ENCODE results near the gene OCIAD1. TPM values are rescaled to one million over a fixed set of nuclear protein-coding genes. Genes with fewer than 3 reads are reported as not detected.

Gene OCIAD1
- total and polyA plus RNA-seq, 4 donors: 52.4 to 114 (median 82.6) TPM

DNA sequence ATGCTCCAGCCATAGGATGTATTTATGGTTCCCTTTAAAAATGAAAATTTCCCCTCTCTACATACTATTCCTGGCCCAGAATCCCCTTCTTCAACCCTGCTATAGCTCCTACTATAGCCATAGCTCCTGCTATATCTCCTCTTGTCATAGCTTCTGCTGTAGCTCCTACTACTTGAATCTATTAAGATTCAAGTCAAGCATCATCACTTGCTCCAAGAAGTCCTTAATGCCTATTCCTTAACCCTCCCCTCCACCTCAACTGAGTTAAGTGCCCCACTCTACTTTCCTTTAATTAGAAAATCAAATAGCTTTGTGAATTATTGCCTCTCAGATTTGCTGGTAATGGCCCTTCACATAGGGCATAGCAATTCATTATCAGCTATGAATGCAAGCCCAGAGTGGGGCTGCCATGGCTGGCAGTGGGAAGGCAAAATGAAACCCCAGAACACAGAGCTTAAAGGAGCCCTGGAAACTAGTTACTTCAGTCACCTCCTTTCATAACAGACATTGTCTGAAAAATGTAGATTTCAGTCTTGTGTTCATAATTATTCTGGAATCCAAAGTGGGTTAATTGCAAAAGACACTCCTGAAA is 60.2 kb downstream of the OCIAD1 start:
- TF ChIP-seq JUND (IDR thresholded peaks at IDR 0.05) (no peak), SP1 (IDR thresholded peaks at IDR 0.05) (no peak), ATF3 (IDR thresholded peaks at IDR 0.05) (no peak), FOXA2 (IDR thresholded peaks at IDR 0.05) (no peak), EGR1 (IDR thresholded peaks at IDR 0.05; ENCODE audit: low read depth in 2 of 2) (no peak), TAF1 (conservative IDR thresholded peaks at IDR 0.05) (no peak), GABPA (IDR thresholded peaks at IDR 0.05 in 1 of 2, conservative IDR thresholded peaks at IDR 0.05 in 1 of 2) (no peak), RXRA (IDR thresholded peaks at IDR 0.05) (no peak), NR2F2 (IDR thresholded peaks at IDR 0.05) (no peak), ZBTB33 (IDR thresholded peaks at IDR 0.05) (no peak), HNF4A (conservative IDR thresholded peaks at IDR 0.05) (no peak), RAD21 (IDR thresholded peaks at IDR 0.05) (no peak), FOXA1 (IDR thresholded peaks at IDR 0.05) (no peak), HNF4G (IDR thresholded peaks at IDR 0.05) (no peak), YY1 (IDR thresholded peaks at IDR 0.05) (no peak)
- TF ChIP-seq, protein P1, sequence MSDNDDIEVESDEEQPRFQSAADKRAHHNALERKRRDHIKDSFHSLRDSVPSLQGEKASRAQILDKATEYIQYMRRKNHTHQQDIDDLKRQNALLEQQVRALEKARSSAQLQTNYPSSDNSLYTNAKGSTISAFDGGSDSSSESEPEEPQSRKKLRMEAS (IDR thresholded peaks at IDR 0.05): no peak
- TF ChIP-seq, protein P2, sequence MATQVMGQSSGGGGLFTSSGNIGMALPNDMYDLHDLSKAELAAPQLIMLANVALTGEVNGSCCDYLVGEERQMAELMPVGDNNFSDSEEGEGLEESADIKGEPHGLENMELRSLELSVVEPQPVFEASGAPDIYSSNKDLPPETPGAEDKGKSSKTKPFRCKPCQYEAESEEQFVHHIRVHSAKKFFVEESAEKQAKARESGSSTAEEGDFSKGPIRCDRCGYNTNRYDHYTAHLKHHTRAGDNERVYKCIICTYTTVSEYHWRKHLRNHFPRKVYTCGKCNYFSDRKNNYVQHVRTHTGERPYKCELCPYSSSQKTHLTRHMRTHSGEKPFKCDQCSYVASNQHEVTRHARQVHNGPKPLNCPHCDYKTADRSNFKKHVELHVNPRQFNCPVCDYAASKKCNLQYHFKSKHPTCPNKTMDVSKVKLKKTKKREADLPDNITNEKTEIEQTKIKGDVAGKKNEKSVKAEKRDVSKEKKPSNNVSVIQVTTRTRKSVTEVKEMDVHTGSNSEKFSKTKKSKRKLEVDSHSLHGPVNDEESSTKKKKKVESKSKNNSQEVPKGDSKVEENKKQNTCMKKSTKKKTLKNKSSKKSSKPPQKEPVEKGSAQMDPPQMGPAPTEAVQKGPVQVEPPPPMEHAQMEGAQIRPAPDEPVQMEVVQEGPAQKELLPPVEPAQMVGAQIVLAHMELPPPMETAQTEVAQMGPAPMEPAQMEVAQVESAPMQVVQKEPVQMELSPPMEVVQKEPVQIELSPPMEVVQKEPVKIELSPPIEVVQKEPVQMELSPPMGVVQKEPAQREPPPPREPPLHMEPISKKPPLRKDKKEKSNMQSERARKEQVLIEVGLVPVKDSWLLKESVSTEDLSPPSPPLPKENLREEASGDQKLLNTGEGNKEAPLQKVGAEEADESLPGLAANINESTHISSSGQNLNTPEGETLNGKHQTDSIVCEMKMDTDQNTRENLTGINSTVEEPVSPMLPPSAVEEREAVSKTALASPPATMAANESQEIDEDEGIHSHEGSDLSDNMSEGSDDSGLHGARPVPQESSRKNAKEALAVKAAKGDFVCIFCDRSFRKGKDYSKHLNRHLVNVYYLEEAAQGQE (IDR thresholded peaks at IDR 0.05): no peak
- TF ChIP-seq, protein P3, sequence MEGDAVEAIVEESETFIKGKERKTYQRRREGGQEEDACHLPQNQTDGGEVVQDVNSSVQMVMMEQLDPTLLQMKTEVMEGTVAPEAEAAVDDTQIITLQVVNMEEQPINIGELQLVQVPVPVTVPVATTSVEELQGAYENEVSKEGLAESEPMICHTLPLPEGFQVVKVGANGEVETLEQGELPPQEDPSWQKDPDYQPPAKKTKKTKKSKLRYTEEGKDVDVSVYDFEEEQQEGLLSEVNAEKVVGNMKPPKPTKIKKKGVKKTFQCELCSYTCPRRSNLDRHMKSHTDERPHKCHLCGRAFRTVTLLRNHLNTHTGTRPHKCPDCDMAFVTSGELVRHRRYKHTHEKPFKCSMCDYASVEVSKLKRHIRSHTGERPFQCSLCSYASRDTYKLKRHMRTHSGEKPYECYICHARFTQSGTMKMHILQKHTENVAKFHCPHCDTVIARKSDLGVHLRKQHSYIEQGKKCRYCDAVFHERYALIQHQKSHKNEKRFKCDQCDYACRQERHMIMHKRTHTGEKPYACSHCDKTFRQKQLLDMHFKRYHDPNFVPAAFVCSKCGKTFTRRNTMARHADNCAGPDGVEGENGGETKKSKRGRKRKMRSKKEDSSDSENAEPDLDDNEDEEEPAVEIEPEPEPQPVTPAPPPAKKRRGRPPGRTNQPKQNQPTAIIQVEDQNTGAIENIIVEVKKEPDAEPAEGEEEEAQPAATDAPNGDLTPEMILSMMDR (IDR thresholded peaks at IDR 0.05; ENCODE audit: low read depth, low read length, missing input control): no peak
- no peaks in the 10 kb centered on the region for H3K9me3 ChIP-seq (ENCODE audit: control insufficient read depth in 4 of 4, low read length in 3 of 4)
- H3K36me3 ChIP-seq (ENCODE audit: control insufficient read depth in 4 of 4, insufficient read depth in 3 of 4, low read depth in 1 of 4, low read length in 3 of 4): peaks cover 4 to 36% (median 29%) of the 10 kb centered on the region in 4 donors

More for the DNA sequence above, 60.2 kb downstream of the OCIAD1 start:
- H3K9ac ChIP-seq (ENCODE audit: low read depth in 1 of 2, low read length in 2 of 2): no peak overlapping the region
- no peaks in the 10 kb centered on the region for H3K4me1 ChIP-seq (ENCODE audit: control insufficient read depth in 4 of 4, insufficient read depth in 4 of 4, low read length in 3 of 4)
- DNase-seq (ENCODE audit: low spot score): no peak
- no peak overlapping the region for H3K27ac ChIP-seq (ENCODE audit: low read depth in 1 of 2, low read length in 2 of 2)
- H3K4me3 ChIP-seq (ENCODE audit: low read depth in 1 of 3, low read length in 3 of 3): no peak overlapping the region
- no peaks in the 10 kb centered on the region for H3K27me3 ChIP-seq (ENCODE audit: control insufficient read depth in 4 of 4, insufficient read depth in 4 of 4, low read length in 3 of 4)

All from liver (tissue), 9 donors.